Mesenchymal stem cell (in vitro differentiated cells and primary cell): ENCODE measurements around the gene KMT2A.
"Not testable (repeated sequence)": the region's sequence is repeated elsewhere in the genome, so short reads cannot be mapped to it uniquely, and the experiment has no call there.

Source experiments
- DNase-seq: peaks from one replicate; pipeline ENCODE4 v3.0.0-alpha.2; 2013
- H2AFZ ChIP-seq: one replicate; pipeline ENCODE4 v1.6.1; 2013; ENCODE audit warnings: low read depth, mild to moderate bottlenecking, control low read depth, inconsistent platforms, low read length, moderate library complexity
- H2AK5ac ChIP-seq: 2 replicates; pipeline ENCODE4 v1.6.1; 2013; ENCODE audit warnings: low read length, moderate library complexity, mild to moderate bottlenecking, inconsistent platforms; ENCODE audit not compliant: severe bottlenecking
- H2BK120ac ChIP-seq: one replicate; pipeline ENCODE4 v1.6.1; 2013; ENCODE audit warnings: low read depth, mild to moderate bottlenecking, inconsistent platforms, low read length, moderate library complexity
- H2BK12ac ChIP-seq, 2 experiments: one replicate each; pipeline ENCODE4 v1.6.1; 2013; ENCODE audit warnings: inconsistent platforms in 2 of 2, low read length in 2 of 2, mild to moderate bottlenecking in 2 of 2, moderate library complexity in 2 of 2, control low read depth in 1 of 2
- H2BK15ac ChIP-seq: one replicate; pipeline ENCODE4 v1.6.1; 2013; ENCODE audit warnings: mild to moderate bottlenecking, low read depth, inconsistent platforms; ENCODE audit not compliant: poor library complexity, severe bottlenecking
- H2BK5ac ChIP-seq: 2 replicates; pipeline ENCODE4 v1.6.1; 2013; ENCODE audit warnings: low read depth, mild to moderate bottlenecking, low read length, control low read depth, inconsistent platforms; ENCODE audit not compliant: poor library complexity, severe bottlenecking
- H3K14ac ChIP-seq, 2 experiments: one replicate each; pipeline ENCODE4 v1.6.1; 2013; ENCODE audit warnings: inconsistent platforms in 2 of 2, low read length in 2 of 2, control low read depth in 1 of 2, mild to moderate bottlenecking in 1 of 2, moderate library complexity in 1 of 2
- H3K18ac ChIP-seq, 2 experiments: one replicate each; pipeline ENCODE4 v1.6.1; 2013; ENCODE audit warnings: inconsistent platforms in 2 of 2, low read length in 2 of 2, control low read depth in 1 of 2, low read depth in 1 of 2, mild to moderate bottlenecking in 1 of 2
- H3K23ac ChIP-seq, 2 experiments: one replicate each; pipeline ENCODE4 v1.6.1; 2013; ENCODE audit warnings: inconsistent platforms in 2 of 2, low read length in 2 of 2, mild to moderate bottlenecking in 2 of 2, moderate library complexity in 2 of 2, control low read depth in 1 of 2
- H3K27ac ChIP-seq: 2 replicates; pipeline ENCODE4 v1.5.1; 2013; ENCODE audit warnings: mild to moderate bottlenecking, moderate library complexity, low read length, control low read depth, inconsistent platforms; ENCODE audit not compliant: poor library complexity, severe bottlenecking
- H3K27me3 ChIP-seq, 2 experiments: 2 replicates each; pipeline versions ENCODE4 v1.6.1 to v1.7.0; 2013; ENCODE audit warnings: low read length in 2 of 2, mild to moderate bottlenecking in 2 of 2, moderate library complexity in 2 of 2, control low read depth in 1 of 2, inconsistent platforms in 1 of 2; ENCODE audit not compliant: control insufficient read depth in 1 of 2, insufficient read depth in 1 of 2
- H3K36me3 ChIP-seq, 2 experiments: 2 replicates each; pipeline versions ENCODE4 v1.6.1 to v1.7.0; 2013; ENCODE audit warnings: low read length in 2 of 2, control low read depth in 1 of 2, inconsistent platforms in 1 of 2, low read depth in 1 of 2, mild to moderate bottlenecking in 1 of 2; ENCODE audit not compliant: insufficient read depth in 2 of 2, control insufficient read depth in 1 of 2
- H3K4ac ChIP-seq, 2 experiments: one replicate each; pipeline ENCODE4 v1.6.1; 2013; ENCODE audit warnings: inconsistent platforms in 2 of 2, low read length in 2 of 2, mild to moderate bottlenecking in 2 of 2, moderate library complexity in 2 of 2, control low read depth in 1 of 2, low read depth in 1 of 2
- H3K4me1 ChIP-seq: 2 replicates; pipeline ENCODE4 v1.6.1; 2013; ENCODE audit warnings: low read depth, low read length, control low read depth; ENCODE audit not compliant: control insufficient read depth, insufficient read depth
- H3K4me2 ChIP-seq: 2 replicates; pipeline ENCODE4 v1.6.1; 2013; ENCODE audit warnings: low read length, mild to moderate bottlenecking, inconsistent platforms; ENCODE audit not compliant: poor library complexity, severe bottlenecking
- H3K4me3 ChIP-seq, 2 experiments: 2 replicates each; pipeline versions ENCODE4 v1.5.1 to v1.7.0; 2013; ENCODE audit warnings: low read length in 2 of 2, mild to moderate bottlenecking in 2 of 2, control low read depth in 1 of 2, low read depth in 1 of 2; ENCODE audit not compliant: insufficient read depth in 1 of 2
- H3K79me1 ChIP-seq: replicated peaks from 2 replicates; pipeline ENCODE4 v1.6.1; 2013; ENCODE audit warnings: mild to moderate bottlenecking, control low read depth, low read length, inconsistent platforms; ENCODE audit not compliant: poor library complexity, severe bottlenecking
- H3K9ac ChIP-seq: 2 replicates; pipeline ENCODE4 v1.7.0; 2013; ENCODE audit warnings: mild to moderate bottlenecking, low read length, moderate library complexity
- H3K9me3 ChIP-seq: 2 replicates; pipeline ENCODE4 v1.7.0; 2013; ENCODE audit warnings: mild to moderate bottlenecking, low read length; ENCODE audit not compliant: control insufficient read depth
- H4K8ac ChIP-seq: one replicate; pipeline ENCODE4 v1.6.1; 2013; ENCODE audit warnings: inconsistent platforms, mild to moderate bottlenecking, low read length, moderate library complexity
- H4K91ac ChIP-seq: one replicate; pipeline ENCODE4 v1.6.1; 2013; ENCODE audit warnings: mild to moderate bottlenecking, low read length, inconsistent platforms
- WGBS: methylation state at CpG from one replicate; pipeline ENCODE4 v1.1.7; 2013; ENCODE audit warnings: mixed read lengths; 5-methylcytosine and 5-hydroxymethylcytosine counted together

Gene KMT2A

DNA sequence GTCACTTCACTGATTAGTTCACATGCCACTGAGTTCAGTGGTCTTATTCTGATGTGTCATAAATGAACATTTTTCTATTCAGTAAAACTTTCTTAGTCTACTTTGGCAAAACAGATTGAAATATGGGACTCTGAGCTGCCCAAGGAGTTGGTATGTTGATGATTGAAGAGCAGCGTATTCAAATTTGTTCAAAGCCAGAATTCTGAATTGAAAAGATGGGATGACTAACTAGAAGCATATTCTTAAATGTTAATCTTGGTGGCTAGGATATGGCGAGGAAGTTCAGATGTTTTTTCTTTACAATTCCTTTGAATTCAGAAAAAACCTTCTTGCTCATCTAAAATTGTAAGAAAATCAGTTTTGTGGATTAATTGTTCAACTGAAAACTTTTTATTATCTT lies 34.7 kb downstream of the KMT2A start:
- Histone ChIP-seq H2BK12ac (no peak overlapping the region), H3K23ac (no peak overlapping the region), H3K4me3 (no peak overlapping the region), H3K27me3 (no peaks in the 10 kb centered on the region), H3K9ac (no peak overlapping the region), H2BK15ac (no peak overlapping the region), H3K18ac (no peak overlapping the region), H3K36me3 (peaks cover 7 to 53% of the 10 kb centered on the region in 2 experiments), H3K9me3 (no peaks in the 10 kb centered on the region), H3K79me1 (peaks cover 26% of the 10 kb centered on the region), H2AK5ac (no peak overlapping the region), H3K14ac (no peak overlapping the region), H2AFZ (no peak overlapping the region), H3K4ac (no peak overlapping the region), H4K8ac (no peak overlapping the region), H3K4me2 (no peak overlapping the region), H2BK120ac (no peak overlapping the region), H3K4me1 (no peaks in the 10 kb centered on the region), H3K27ac (no peak overlapping the region), H2BK5ac (no peak overlapping the region), H4K91ac (no peak overlapping the region)
- DNase-seq = no peak
- 100% methylated on average over 1 of the region's 2 CpGs for WGBS

DNA sequence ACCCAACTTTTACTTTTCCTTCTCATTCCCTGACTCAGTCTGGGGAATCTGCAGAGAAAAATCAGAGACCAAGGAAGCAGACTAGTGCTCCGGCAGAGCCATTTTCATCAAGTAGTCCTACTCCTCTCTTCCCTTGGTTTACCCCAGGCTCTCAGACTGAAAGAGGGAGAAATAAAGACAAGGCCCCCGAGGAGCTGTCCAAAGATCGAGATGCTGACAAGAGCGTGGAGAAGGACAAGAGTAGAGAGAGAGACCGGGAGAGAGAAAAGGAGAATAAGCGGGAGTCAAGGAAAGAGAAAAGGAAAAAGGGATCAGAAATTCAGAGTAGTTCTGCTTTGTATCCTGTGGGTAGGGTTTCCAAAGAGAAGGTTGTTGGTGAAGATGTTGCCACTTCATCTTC lies 37.2 kb downstream of the KMT2A start:
- no peak overlapping the region for H3K18ac ChIP-seq
- H2BK120ac ChIP-seq = no peak overlapping the region
- no peak overlapping the region for H3K27ac ChIP-seq
- no peak overlapping the region for H3K4me2 ChIP-seq
- H3K9me3 ChIP-seq = no peaks in the 10 kb centered on the region
- H3K4me3 ChIP-seq = no peak overlapping the region
- H3K4me1 ChIP-seq = no peaks in the 10 kb centered on the region
- no peaks in the 10 kb centered on the region for H3K27me3 ChIP-seq
- no peak overlapping the region for H2AFZ ChIP-seq
- H2BK5ac ChIP-seq = no peak overlapping the region
- no peak overlapping the region for H3K23ac ChIP-seq
- WGBS = 100% methylated on average over 6 of the region's 6 CpGs
- H3K36me3 ChIP-seq = peaks cover 19 to 78% of the 10 kb centered on the region in 2 experiments
- H3K9ac ChIP-seq = no peak overlapping the region
- H3K4ac ChIP-seq = no peak overlapping the region
- no peak overlapping the region for H3K14ac ChIP-seq
- H2AK5ac ChIP-seq = no peak overlapping the region
- H2BK12ac ChIP-seq = no peak overlapping the region
- H3K79me1 ChIP-seq = peaks cover 39% of the 10 kb centered on the region
- no peak overlapping the region for H4K91ac ChIP-seq
- H2BK15ac ChIP-seq = no peak overlapping the region
- no peak overlapping the region for H4K8ac ChIP-seq
- no peak for DNase-seq

DNA sequence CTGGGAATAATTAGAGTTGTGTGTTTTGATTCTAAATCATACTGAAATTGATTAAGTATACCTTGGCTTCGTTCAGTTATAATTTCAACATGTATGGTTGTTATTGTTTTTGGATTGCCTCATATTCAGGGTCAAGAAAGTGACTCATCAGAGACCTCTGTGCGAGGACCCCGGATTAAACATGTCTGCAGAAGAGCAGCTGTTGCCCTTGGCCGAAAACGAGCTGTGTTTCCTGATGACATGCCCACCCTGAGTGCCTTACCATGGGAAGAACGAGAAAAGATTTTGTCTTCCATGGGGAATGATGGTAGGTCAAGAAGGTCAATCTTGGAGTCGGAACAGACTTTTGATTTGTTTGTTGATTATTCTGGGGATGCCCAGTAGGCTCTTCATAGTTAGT lies 40.4 kb downstream of the KMT2A start:
- H3K9me3 ChIP-seq = no peaks in the 10 kb centered on the region
- no peak overlapping the region for H3K4ac ChIP-seq
- no peak overlapping the region for H2BK120ac ChIP-seq
- no peak for DNase-seq
- no peak overlapping the region for H3K9ac ChIP-seq
- 89% methylated on average over 7 of the region's 7 CpGs for WGBS
- no peak overlapping the region for H4K8ac ChIP-seq
- H2AFZ ChIP-seq = no peak overlapping the region
- H3K14ac ChIP-seq = no peak overlapping the region
- H2BK5ac ChIP-seq = no peak overlapping the region
- peaks cover 23 to 86% of the 10 kb centered on the region in 2 experiments for H3K36me3 ChIP-seq
- H3K27me3 ChIP-seq = no peaks in the 10 kb centered on the region
- no peak overlapping the region for H3K4me3 ChIP-seq
- H2BK12ac ChIP-seq = no peak overlapping the region
- no peak overlapping the region for H3K18ac ChIP-seq
- no peak overlapping the region for H3K4me2 ChIP-seq
- no peak overlapping the region for H3K23ac ChIP-seq
- H2AK5ac ChIP-seq = no peak overlapping the region
- no peak overlapping the region for H4K91ac ChIP-seq
- H3K4me1 ChIP-seq = no peaks in the 10 kb centered on the region
- H2BK15ac ChIP-seq = no peak overlapping the region
- peaks cover 35% of the 10 kb centered on the region for H3K79me1 ChIP-seq
- no peak overlapping the region for H3K27ac ChIP-seq

DNA sequence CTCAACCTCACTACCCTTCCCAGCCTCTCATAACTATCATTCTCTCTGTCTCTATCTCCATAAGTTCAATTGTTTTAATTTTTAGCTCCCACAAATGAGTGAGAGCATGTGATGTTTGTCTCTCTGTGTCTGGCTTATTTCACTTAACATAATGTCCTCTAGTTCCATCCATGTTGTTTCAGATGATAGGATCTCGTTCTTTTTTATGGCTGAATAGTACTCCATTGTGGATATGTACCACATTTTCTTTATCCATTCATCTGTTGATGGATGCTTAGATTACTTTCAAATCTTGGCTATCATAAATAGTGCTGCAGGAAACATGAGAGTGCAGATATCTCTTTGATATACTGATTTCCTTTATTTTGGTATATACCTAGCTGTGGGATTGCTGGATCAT lies 44.9 kb downstream of the KMT2A start:
- WGBS = no CpG with 5 or more reads among the region's 1 CpG
- H3K27me3 ChIP-seq = not testable (repeated sequence)

More for the DNA sequence above, 44.9 kb downstream of the KMT2A start:
- not testable (repeated sequence) for H4K8ac ChIP-seq, H2BK120ac ChIP-seq, H3K18ac ChIP-seq, H3K4me3 ChIP-seq, H4K91ac ChIP-seq, H2AFZ ChIP-seq, H3K27ac ChIP-seq, H2AK5ac ChIP-seq, H3K4me2 ChIP-seq, H3K23ac ChIP-seq, H3K9ac ChIP-seq, H3K9me3 ChIP-seq, H3K14ac ChIP-seq, H2BK15ac ChIP-seq, H3K4me1 ChIP-seq, H2BK5ac ChIP-seq, DNase-seq, H3K4ac ChIP-seq, H2BK12ac ChIP-seq
- Histone ChIP-seq H3K79me1 (peaks cover 27% of the 10 kb centered on the region), H3K36me3 (peaks cover 31 to 93% of the 10 kb centered on the region in 2 experiments)
